ENCODE data around the gene IFNL3.

DNA sequence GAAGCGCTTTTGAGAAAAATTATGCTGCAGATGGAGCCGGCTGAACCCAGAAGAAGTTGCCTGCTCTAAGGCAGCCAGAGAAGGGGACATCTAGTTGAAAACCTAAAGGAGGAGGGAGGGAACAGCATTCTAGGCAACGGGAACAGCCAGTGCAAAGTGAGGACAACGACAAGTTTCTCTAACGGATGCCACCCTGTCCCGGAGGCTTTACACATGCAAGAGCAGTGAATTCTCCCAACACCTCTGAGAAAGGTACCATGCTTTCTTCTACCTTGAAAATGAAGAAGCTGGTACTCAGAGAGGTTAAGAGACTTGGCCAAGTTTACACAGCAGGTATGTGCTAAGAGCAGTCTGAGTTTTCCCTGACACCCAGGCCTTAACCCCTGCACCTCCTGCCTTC, 5.9 kb downstream of the IFNL3 start:
- TF ChIP-seq, protein P1, sequence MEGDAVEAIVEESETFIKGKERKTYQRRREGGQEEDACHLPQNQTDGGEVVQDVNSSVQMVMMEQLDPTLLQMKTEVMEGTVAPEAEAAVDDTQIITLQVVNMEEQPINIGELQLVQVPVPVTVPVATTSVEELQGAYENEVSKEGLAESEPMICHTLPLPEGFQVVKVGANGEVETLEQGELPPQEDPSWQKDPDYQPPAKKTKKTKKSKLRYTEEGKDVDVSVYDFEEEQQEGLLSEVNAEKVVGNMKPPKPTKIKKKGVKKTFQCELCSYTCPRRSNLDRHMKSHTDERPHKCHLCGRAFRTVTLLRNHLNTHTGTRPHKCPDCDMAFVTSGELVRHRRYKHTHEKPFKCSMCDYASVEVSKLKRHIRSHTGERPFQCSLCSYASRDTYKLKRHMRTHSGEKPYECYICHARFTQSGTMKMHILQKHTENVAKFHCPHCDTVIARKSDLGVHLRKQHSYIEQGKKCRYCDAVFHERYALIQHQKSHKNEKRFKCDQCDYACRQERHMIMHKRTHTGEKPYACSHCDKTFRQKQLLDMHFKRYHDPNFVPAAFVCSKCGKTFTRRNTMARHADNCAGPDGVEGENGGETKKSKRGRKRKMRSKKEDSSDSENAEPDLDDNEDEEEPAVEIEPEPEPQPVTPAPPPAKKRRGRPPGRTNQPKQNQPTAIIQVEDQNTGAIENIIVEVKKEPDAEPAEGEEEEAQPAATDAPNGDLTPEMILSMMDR (conservative IDR thresholded peaks at IDR 0.05), result no peak
- no peak for TF ChIP-seq ZFX (IDR thresholded peaks at IDR 0.05)

Data from C4-2B (cell line).